ENCODE measurements around the gene ADIRF.

DNA sequence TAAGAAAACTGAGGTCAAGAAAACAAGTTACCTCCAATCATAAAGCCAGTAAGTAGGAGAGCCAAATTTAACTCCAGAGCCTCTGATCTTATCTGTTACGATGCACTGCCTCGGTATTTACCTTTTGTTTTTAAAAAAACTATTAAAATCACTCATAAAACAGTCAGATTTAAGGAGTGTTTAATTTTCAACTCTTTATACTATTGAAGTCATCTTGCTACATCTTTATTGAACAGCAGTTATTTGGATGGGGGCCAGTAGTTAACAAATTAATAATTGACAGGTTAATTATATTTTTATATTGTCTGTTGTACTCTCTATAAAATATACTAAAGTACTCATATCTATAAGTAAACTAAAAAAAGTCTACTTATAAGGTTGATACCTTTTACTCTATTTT lies 24.6 kb downstream of the ADIRF start:
- TF ChIP-seq POLR2AphosphoS5 (IDR thresholded peaks at IDR 0.05) (no peak), CTCF (IDR thresholded peaks at IDR 0.05) (no peak), POLR2A (IDR thresholded peaks at IDR 0.05) (no peak), EP300 (IDR thresholded peaks at IDR 0.05) (no peak)

Data from sigmoid colon (tissue), 4 donors.